Activated CD4-positive, alpha-beta T cell treated with anti-CD3 and anti-CD28 coated beads, Interleukin-2, amount 50 U/mL, for 48 hours (primary cell): ENCODE measurements around the gene MYOG.

Experiments
- DNase-seq, 2 experiments: peaks; one replicate each; pipeline ENCODE4 v3.0.0-alpha.2; 2020

The MYOG gene

DNA sequence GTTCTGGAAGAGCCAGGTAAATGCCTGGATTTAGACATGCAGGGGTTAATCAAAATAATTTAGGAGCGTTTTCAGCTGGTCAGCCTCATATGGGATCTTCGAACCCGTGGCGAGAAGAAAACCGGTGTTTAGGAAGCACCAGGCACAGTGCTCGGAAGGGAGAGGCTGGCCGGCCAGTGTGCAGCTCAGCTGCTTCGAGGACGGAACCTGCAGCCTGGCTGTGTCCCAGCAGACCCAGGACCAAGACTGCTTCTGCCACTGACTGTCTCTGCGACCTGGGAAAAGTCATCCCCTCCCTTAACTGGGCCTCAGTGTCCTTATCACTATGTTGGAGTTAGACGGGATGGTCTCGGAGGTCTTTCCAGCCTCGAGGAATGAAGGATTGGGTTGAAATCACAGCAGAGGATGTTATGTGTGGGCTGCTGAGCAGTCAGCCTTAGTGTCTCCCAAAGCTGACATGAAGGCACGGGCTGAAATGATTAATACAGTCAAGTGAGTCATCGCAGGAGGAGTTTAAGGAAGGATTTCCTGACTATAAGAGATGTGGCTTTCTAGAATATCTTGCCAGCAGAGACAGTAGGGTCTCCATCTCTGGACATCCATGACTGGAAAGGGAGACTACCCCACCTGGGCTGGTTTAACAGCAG, 38.7 kb downstream of the MYOG start:
- no peak for DNase-seq

DNA sequence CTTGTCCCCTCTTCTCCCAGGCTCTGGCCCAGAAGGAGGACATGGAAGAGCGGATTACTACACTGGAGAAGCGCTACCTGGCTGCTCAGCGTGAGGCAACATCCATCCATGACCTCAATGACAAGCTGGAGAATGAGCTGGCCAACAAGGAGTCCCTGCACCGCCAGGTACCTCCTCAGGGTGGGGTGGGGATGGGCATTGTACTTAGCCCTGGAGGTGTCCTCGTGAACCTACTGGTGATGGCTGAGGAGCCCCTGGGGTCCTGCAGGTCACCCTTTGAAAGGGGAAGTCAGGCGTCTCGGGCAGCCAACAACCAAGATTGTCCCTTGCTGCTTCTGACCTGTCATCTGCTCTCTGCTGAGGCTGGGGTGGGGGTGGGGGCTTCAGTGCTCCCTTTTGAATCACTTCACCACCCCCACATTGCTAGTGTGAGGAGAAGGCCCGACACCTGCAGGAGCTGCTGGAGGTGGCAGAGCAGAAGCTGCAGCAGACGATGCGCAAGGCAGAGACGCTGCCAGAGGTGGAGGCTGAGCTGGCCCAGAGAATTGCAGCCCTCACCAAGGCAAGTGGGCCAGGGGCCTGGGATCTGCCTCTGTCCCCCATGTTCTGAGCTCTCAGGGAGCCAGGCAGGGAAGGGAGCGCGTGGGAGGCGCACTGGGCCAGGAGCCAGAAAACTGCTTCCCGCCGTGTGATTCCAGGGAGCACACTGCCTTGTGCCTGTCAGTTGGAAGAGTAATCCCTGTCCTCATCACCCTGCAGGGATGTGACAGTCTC, 39.8 kb downstream of the MYOG start:
- DNase-seq, result no peak

DNA sequence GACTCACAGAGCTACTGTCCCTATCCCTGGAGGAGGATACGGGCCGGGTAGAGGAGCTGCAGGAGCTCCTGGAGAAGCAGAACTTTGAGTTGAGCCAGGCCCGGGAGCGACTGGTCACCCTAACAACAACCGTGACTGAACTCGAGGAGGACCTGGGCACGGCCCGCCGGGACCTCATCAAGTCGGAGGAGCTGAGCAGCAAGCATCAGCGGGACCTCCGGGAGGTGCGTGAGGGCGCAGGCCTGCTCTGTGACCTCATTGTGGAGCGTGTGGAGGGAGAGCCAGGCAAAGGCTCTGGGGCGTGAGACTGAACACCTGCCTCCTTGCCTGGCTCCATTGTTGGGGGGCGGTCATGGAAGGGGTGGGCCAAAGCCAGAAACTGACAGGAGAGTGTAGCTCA, 40.5 kb downstream of the MYOG start:
- no peak for DNase-seq

DNA sequence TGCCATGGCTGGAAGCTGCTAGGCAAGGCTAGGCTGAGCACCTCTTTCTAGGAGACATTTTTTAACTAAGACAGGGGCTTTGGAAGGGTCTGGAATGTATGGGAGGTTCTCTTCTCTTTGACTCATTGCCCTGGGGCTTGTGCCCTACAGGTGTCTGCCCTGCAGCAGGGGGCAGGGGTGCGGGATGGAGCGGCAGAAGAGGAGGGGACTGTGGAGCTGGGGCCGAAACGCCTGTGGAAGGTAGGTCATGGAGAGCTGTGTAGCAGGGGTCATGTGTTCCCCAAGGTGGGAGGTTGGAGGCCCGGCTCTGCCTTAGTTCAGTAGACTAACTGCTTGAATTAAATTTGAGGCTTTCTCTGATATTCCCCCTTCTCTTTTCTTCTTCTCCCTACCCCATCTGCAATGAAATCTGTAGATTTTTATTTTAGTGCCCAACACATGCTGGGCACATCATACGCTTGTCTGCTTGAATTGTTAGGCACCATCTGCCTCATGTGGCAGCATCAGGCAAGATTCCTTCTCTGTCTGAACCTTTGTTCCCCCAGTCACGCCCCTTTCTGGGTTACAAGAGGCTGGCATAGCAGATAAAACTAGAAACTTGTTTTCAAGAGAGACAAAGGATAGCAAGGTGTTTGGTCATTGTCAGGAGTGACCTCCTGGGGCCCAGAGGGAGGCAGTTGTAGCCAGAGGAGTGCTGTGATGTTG, 41.1 kb downstream of the MYOG start:
- no peak for DNase-seq

DNA sequence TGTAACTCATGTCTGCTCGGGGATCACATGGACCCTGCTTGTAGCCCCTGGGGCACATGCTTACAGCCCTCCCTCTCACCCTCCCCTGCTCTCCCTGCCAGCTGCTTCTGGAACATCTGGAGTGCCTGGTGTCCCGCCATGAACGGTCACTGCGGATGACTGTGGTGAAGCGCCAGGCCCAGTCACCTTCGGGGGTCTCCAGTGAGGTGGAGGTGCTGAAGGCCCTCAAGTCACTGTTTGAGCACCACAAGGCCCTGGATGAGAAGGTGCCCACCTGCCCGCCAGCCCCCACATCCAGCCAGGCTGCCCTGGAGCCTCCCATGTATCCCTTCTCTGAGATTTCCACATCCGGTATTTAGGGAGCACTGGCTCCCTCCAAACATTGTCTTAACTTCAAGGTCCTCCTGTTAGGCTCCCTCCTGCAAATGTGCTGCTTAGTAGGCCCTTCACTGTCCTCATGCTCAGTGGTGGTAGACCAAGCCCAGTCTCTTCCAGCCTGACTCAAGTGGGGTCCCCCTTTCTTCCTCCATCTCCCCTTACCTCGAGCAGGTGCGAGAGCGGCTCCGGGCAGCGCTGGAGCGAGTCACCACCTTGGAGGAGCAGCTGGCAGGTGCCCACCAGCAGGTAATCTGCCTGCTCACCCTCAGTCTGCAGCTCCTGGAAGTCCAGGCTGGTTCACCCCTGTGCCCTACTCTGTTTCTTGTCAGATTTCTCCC, 41.8 kb downstream of the MYOG start:
- DNase-seq, result no peak

DNA sequence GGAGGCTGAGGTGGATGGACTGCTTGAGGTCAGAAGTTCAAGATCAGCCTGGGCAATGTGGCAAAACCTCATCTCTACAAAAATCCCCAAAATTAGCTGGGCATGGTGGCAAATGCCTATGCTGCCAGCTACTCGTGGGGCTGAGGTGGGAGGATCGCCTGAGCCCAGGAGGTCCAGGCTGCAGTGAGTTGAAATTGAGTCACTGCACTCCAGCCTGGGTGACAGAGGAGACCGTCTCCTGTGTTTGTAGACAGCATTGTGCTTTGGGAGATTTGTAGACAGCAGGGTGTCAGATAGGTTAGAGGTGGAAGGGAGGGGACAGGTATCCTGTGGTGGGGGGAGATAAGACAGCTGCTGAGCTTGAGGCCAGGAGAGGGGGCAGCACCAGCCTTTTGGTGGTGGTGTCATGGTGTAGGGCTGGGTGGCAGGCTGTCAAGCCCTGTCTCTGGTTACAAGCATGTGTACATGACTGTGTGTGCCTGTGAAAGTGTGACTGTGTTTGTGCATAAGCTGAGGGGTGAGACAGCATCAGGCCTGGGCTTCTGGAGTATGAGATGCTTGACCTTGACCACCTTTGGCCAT, 44.4 kb downstream of the MYOG start:
- DNase-seq, result no peak

DNA sequence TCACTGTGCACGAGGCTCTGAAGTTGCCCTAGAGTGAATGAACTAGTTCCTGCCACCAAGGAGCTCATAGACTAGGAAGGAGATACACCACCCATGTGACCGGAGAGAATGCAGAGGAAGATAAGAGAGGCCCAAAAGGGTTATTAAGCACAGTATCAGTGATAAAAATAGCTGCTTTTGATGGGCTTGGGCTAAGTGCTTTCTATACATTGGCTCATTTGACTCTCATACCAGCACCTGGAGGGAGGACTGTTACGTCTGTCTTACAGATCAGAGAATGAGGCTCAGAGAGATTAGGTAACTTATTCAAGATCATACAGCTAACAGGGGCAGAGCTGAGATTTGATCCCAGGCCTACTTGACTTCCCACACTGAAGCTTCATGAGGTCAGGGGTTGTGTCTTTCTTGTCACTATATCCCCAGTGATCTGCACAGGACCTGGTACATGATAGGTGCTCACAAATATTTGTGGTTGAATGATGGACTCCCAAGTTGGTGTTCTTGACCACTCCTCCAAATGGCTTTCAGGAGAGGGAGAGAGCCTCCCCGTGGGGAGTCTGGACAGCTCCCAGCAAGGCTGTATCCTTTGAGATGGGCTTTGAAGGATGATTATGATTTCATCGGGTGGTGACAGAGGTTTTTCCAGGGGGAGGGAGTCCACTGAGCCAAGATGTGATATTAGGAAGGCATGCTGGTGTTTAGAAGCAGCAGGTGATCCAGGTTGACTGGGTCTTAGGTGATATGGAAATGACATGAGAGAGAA, 45.1 kb downstream of the MYOG start:
- DNase-seq, result no peak

DNA sequence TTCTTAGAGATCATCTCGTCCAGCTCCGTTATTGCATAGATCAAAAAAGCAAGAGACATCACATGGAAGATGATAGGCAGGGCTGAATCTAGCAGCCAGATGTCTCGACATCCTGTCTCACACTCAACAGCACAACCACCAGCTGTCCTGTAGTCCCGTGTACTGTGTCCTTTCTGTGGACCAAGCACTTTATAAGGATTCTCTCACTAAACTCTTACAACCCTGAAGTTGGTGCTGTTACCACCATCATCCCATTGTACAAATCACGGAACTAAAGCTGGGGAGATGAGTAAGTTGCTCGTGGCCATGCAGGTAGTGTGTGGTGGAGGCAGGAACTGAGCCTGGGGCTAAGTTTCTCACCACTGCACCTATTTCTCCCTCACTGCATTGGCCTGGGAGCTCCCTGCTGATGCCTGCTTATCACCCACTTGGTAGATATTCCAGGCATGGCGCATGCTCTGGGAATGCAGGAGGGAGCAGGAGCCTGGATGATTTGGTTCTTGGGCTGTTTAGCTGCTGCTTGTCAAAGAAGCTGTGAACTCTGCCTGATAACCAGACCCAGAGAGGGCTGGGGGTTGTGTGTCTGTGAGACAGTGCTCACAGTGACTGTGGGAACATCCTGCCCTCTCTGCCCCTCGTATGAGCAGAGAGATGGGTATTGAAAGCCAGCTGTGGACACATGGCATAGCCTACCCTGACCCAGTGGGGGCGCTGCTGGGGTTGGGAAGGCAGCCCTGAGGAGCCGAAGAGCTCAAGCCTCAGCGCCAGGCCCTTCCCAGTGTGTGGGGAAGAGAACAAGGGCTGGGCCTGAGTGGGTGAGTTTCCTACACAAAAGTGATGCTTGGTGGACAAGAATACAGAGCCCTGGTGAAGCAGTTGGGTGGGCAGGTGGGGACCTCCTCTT, 46.0 kb downstream of the MYOG start:
- DNase-seq, result no peak

DNA sequence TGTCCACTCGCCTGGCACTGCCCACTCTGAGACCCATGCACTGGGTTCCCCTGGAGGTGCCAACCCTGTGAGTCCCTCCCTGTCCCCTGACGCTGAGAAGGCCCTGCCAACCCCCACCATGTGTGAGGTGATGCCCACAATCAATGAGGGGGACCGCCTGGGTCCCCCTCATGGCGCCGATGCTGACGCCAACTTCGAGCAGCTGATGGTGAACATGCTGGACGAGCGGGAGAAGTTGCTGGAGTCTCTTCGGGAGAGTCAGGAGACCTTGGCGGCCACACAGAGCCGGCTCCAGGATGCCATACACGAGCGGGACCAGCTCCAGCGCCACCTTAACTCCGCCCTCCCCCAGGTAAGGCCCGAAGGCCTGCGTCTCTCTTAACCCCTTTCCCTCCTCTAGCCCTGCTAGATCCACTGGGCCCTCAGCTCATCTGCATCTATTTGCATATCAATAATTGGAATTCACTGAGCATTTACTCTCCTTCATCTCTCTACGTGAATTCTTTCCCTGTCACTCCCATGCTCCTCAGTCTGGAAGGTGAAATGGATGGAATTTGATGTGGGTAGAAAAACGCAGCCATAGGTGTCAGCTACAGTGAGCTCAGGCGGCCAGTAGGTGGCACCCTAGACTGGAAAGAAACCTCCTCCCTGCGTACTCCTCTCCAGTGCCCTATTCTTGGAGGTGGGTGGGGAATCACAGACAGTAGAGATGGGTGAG, 46.8 kb downstream of the MYOG start:
- peak; percentile 63 to 72 for DNase-seq

DNA sequence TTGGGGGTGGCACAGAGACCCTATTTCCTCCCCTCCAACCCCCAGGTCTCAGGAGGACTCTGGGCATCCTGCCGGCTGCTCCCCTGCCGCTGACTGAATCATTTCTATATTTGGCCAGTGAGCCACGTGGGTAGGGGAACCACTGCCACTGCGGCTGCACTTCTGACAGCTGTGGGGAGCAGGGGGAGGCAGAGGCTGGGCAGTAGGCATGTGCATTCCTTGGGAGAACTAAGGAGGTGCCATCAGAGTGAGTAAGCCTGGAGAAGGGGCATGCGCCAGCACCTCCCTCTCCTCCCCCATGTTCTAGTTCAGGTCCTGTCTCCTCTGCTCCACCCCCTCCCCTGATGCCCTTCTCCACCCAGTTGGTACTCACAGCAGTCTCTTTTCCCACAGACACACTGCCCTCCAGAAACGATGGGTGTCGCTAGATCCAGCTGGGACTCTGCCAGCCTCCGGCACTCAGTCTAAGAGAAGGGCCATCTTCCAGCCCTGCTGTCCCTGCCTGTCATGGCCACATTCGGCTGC, 47.5 kb downstream of the MYOG start:
- DNase-seq, result no peak

DNA sequence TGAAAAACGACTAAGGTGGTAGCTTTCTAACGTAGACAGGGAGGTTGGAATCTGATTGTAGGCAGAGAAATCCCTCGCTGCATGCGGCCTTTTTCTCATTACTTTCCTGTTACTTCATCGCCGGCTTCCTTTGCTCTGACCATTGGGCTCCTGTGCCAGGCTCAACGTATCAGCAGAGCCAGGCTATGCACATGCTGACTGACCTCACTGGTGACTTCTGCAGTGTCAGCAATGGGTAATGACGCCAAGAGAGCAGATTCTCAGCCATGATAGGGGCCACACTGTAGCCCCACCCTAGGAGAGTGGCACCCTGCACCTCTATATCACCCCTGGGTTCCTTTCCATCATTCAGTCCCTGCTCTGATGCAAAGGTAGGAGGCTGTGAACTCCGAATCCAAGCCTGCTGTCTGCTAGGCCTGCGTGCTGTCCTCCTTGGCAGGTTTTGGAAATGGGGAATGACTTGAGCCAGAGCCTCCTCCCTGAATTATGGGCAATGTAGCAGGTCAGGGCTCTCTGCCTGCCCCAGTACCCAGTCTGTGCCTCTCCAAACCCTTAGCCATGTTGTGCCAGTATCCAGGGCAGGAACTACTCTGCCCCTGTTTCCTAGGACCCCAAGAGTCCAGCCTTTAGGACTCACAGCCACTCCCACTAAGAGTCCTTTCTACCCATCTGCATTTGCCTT, 48.2 kb downstream of the MYOG start:
- no peak for DNase-seq

DNA sequence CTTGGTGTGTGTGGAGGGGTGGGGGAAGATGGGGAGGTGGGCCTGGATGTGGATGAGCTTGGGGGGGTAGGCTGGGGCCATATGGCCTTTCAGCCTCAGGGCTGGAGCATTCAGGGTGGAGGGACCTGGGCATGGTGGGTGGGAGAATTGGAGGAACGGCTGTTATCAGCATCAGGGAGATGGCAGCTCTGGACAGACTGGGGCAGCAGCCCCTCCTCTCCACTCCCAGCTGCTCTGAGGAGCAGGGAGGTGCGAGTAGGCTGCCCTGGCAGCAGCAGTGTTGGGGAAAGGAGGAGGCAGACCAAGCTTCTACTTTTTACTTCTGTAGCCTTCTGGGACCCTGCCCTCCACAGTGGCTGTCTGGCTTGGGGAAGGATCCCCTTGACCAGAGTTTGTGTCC, 49.3 kb downstream of the MYOG start:
- no peak for DNase-seq

DNA sequence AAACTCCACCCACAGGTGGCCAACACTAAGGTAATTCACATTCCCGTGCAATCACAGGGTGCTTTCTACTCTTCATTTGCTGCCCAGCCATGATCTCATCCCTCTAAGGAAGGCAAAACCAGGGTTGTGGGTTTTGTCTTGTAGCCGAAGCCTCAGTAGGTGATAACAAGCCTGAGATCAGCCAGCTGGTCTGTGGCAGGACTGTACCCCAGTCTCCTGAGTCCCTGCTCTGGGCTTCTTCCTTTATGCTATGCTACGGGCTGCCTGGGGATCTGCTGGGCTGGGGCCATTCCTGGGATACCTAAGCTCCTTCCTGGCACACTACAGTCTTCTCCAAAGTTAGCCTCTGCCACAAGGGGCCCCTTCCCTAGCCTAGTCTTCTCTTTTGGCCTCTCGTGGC, 49.7 kb downstream of the MYOG start:
- DNase-seq, result no peak

DNA sequence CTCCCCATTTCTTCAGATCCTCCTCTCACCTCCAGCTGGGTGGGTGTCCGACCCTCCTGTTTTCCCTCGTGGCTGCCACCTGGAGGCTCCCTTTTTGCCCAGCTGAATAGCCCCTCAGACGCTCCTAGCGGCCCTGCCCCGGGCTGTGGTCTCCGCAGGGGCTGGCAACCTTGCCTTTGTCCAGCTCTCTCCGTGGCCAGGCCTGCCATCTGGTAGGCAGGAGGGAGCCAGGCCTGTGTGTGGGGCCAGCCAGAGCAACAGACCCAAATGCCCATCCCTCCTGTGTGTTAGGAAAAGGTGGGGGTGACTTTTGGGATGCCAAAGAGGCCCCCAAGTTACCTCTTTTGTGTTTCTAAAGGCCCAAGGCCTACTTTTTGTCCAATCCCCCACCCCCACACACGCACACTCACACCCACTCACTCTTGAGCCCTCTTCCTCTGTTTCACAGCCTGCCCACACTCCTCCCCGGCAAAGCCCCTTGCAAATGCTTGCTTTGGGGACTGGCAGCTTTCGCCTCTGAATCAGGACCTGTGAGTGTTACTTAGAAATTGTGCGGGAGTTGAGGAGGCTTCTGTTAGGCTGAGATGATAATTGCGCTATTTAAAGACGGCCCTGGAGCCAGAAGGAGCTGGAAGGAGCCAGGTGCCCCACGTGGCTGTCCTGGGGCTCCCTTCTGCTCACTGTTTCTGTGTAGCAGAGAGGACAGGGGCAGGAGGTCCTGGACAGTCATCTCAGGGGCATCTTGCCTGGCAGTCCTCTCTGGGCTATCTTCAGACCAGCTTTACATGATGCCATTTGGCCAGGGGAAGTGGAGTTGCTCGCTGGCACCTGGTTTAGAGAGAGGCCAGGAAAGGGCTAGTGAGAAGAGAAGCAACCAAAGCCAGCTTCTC, 50.5 kb downstream of the MYOG start:
- no peak for DNase-seq

DNA sequence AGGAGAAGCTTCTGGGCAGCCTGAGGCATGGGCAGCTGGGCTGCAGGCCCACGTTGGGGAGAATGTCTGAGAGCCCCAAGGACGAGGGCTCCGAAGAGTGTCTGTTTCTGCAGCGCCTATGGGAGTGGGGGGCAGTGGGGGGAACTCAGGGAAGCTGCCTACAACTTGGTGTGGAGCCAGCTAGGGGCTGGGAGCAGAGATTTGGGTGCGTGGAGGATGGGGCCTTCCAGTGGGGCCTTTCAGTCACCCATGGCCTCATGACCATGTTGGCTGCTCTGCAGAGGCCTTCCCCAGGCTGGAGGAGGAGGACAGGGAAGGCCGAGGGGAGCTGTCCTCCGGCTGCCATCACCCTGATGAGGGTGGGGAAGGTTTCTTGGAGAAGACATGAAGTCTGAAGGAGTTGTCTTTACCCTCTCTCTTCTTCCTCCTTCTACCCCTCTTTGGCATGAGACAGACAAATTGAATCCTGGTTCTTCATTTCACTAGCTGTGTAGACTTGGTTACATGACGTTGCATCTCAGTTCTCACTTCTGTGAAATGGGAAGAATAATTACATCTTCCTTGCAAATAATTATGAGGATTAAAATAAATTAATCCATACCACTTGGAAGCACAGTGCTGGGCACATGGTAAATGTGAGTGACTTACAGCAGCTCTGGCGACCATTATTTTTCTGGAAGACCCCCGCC, 51.2 kb downstream of the MYOG start:
- no peak for DNase-seq

DNA sequence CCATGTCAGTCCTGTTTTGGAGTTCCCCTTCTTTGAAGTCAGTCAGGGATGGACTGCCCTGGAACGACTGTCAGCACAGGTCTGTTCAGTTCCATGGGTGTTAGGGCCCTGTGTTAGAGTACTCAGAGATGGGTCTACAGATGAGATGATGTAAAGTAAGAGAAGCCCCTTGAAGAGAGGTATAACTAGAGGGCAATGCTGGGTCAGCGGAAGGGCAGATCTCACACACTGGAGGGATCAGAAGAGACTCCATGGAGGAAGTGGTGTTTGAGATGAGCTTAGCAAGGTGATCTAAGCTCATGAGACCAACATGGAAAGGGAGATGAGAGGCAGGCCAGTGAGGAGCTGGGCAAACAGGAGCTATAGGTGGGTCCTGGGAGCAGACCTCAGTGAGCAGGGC, 51.9 kb downstream of the MYOG start:
- DNase-seq, result no peak

DNA sequence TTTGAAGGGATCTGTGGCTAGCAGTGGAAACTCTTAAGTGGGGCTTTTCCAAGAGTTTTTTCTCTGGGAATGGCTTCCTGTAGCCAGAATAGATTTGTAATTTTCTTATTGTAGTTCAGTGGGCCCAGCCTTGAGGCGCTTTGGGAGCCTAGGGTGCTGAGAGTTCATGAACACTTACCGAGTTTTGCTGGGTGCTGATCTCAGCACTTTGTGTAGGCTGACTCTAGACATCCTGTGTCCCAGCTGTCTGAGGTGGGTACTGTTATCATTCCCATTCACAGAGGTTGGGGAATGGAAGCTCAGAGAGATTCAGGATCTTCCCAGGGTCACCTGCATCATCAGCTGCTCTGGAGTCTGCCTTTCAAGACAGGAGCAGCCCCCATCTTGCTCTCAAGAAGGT, 52.5 kb downstream of the MYOG start:
- no peak for DNase-seq
